HG03457 (cell line): Measurements from ENCODE around the gene GDI2.

Source experiments
- ATAC-seq: cut with Tn5 transposase; IDR thresholded peaks from one replicate; pipeline ENCODE4 v1.9.1; 2021; ENCODE audit warnings: moderate number of reproducible peaks; ENCODE audit not compliant: unreplicated experiment

GDI2 gene

GRCh38 chr10:5746197-5746596 lies 67.0 kb downstream of the GDI2 start:
- ATAC-seq = no peak

- ATAC-seq = no peak
Measured at GRCh38 chr10:5744849-5745248, 68.4 kb downstream of the GDI2 start.

- no peak for ATAC-seq
Measured at GRCh38 chr10:5743736-5744135, 69.5 kb downstream of the GDI2 start.

- ATAC-seq = no peak
Measured at GRCh38 chr10:5742116-5742515, 71.1 kb downstream of the GDI2 start.

- no peak for ATAC-seq
Measured at GRCh38 chr10:5741276-5741675, 72.0 kb downstream of the GDI2 start.

- ATAC-seq = no peak
Measured at GRCh38 chr10:5738427-5738826, 74.8 kb downstream of the GDI2 start.

GRCh38 chr10:5737352-5737751 lies 75.9 kb downstream of the GDI2 start:
- no peak for ATAC-seq

GRCh38 chr10:5736591-5736990 lies 76.6 kb downstream of the GDI2 start:
- ATAC-seq = no peak

GRCh38 chr10:5735119-5735518 lies 78.1 kb downstream of the GDI2 start:
- ATAC-seq = no peak

GRCh38 chr10:5732141-5732540 lies 81.1 kb downstream of the GDI2 start:
- no peak for ATAC-seq

GRCh38 chr10:5731559-5731958 lies 81.7 kb downstream of the GDI2 start:
- ATAC-seq = no peak

GRCh38 chr10:5730766-5731165 lies 82.5 kb downstream of the GDI2 start:
- ATAC-seq = no peak

- ATAC-seq = no peak
Measured at GRCh38 chr10:5723692-5724091, 89.5 kb downstream of the GDI2 start.

GRCh38 chr10:5720182-5720581 lies 93.1 kb downstream of the GDI2 start:
- ATAC-seq = no peak

GRCh38 chr10:5719546-5719945 lies 93.7 kb downstream of the GDI2 start:
- no peak for ATAC-seq
